Calu3 (cell line): ENCODE results near the gene PRKG2. TPM values are rescaled to one million over a fixed set of nuclear protein-coding genes. Genes with fewer than 3 reads are reported as not detected.

Source experiments
- BruUV-seq: library from RNA; stranded (reverse); fragments of 400-500 nt; replicated peaks from 2 replicates; lab custom pipeline; 2021; lab: Mats Ljungman, UMichigan
- CTCF ChIA-PET: fragments of 300-600 bp; sonication (Branson Sonifier 250); formaldehyde crosslinking; loops from one replicate; lab custom pipeline; 2022; ENCODE audit warnings: antibody characterized with exemption; lab: Charles Lee
- DNase-seq: peaks from one replicate; pipeline ENCODE4 v3.0.0; 2022
- H3K27ac Mint-ChIP-seq: one replicate; pipeline ENCODE4 v1.8.0; 2022; ENCODE audit warnings: mixed read lengths; ENCODE audit not compliant: unreplicated experiment
- H3K27me3 Mint-ChIP-seq: one replicate; pipeline ENCODE4 v1.8.0; 2022; ENCODE audit warnings: mixed read lengths; ENCODE audit not compliant: unreplicated experiment
- H3K36me3 Mint-ChIP-seq: one replicate; pipeline ENCODE4 v1.8.0; 2022; ENCODE audit warnings: mild to moderate bottlenecking, moderate library complexity, mixed read lengths; ENCODE audit not compliant: insufficient read depth, unreplicated experiment
- H3K4me1 Mint-ChIP-seq: one replicate; pipeline ENCODE4 v1.8.0; 2022; ENCODE audit warnings: mild to moderate bottlenecking, low read depth, mixed read lengths; ENCODE audit not compliant: unreplicated experiment
- H3K4me3 Mint-ChIP-seq: one replicate; pipeline ENCODE4 v1.8.0; 2022; ENCODE audit warnings: mild to moderate bottlenecking, low read depth, moderate library complexity, mixed read lengths; ENCODE audit not compliant: unreplicated experiment
- H3K9me3 Mint-ChIP-seq: one replicate; pipeline ENCODE4 v1.8.0; 2022; ENCODE audit warnings: low read depth, mixed read lengths; ENCODE audit not compliant: unreplicated experiment
- CTCF ChIP-seq: fragments of 200-600 bp; IDR thresholded peaks from one replicate; pipeline ENCODE4 v1.8.0; 2022; ENCODE audit warnings: antibody characterized with exemption; ENCODE audit not compliant: unreplicated experiment
- intact Hi-C: fragments of 100-400 bp; cut with micrococcal nuclease; formaldehyde crosslinking; loops from one replicate; pipeline ENCODE4 v1.10.0; 2022; ENCODE audit not compliant: unreplicated experiment
- total RNA-seq: library from RNA; stranded (reverse); gene quantifications from 2 replicates; pipeline ENCODE4 v1.2.3, GENCODE V29; 2022

The PRKG2 gene
- total RNA-seq, 1 experiment from 2014 or later, result 0.76 TPM

- intact Hi-C loops, result no loop called here
- Mint-ChIP-seq H3K4me1 (peaks cover 18% of the 10 kb centered on the region), H3K9me3 (no peaks in the 10 kb centered on the region), H3K27ac (no peak overlapping the region), H3K4me3 (no peak overlapping the region), H3K36me3 (no peaks in the 10 kb centered on the region), H3K27me3 (no peaks in the 10 kb centered on the region)
- CTCF ChIA-PET, result interaction anchor here (0.7 to 2.0 kb wide), 9 partner anchors 9 to 678 kb away, joined by 3 to 26 read pairs (median 6); partner anchors contain the start of gene BMP3
- peak; percentile 43 for DNase-seq
- no peak for TF ChIP-seq CTCF
- no TSS peak for BruUV-seq
These were observed 175.6 kb downstream of the PRKG2 start for GRCh38 chr4:81039351-81039972.

- Mint-ChIP-seq H3K27ac (no peak overlapping the region), H3K4me1 (peaks cover 18% of the 10 kb centered on the region), H3K36me3 (no peaks in the 10 kb centered on the region), H3K4me3 (no peak overlapping the region), H3K27me3 (no peaks in the 10 kb centered on the region), H3K9me3 (no peaks in the 10 kb centered on the region)
- DNase-seq, result no peak
- CTCF ChIA-PET, result interaction anchor here (0.7 to 2.0 kb wide), 7 partner anchors 8 to 677 kb away, joined by 3 to 26 read pairs (median 7); partner anchors contain the start of gene BMP3
- intact Hi-C loops, result no loop called here
- BruUV-seq, result no TSS peak
- no peak for TF ChIP-seq CTCF
These were observed 176.2 kb downstream of the PRKG2 start for GRCh38 chr4:81038636-81039350.

Other genes with a start within 250 kb of the PRKG2 start
- gene BMP3, start 184.5 kb downstream of the PRKG2 start, total RNA-seq, result 0.10 and 0.17 TPM in 2 replicates